SU-DHL-6 (cell line): ENCODE data around the gene SIGLEC8.

ENCODE experiments used
- CTCF ChIP-seq: fragments of 200-600 bp; sonication (generic); IDR thresholded peaks from one replicate; pipeline ENCODE4 v1.5.1; 2017; ENCODE audit warnings: antibody characterized with exemption, mild to moderate bottlenecking, low read length, moderate library complexity; ENCODE audit not compliant: insufficient read depth, poor library complexity, severe bottlenecking
- EZH2phosphoT487 ChIP-seq: fragments of 200-600 bp; sonication (generic), shearing (Covaris generic); conservative IDR thresholded peaks from 2 replicates; pipeline ENCODE4 v1.6.1; 2018; ENCODE audit warnings: mild to moderate bottlenecking, antibody characterized with exemption, low read length, moderate library complexity, mixed read lengths

GRCh38 chr19:51469162-51469561 is 10.9 kb upstream of the SIGLEC8 start:
- TF ChIP-seq CTCF: no peak
- TF ChIP-seq EZH2phosphoT487: no peak
